Measurements from ENCODE around the gene MSANTD1. TPM values are rescaled to one million over a fixed set of nuclear protein-coding genes. Genes with fewer than 3 reads are reported as not detected.
"Not testable (repeated sequence)": the region's sequence is repeated elsewhere in the genome, so short reads cannot be mapped to it uniquely, and the experiment has no call there.

MSANTD1 gene
- total RNA-seq, 1 donor from 2014 or later = 0.48 TPM

DNA sequence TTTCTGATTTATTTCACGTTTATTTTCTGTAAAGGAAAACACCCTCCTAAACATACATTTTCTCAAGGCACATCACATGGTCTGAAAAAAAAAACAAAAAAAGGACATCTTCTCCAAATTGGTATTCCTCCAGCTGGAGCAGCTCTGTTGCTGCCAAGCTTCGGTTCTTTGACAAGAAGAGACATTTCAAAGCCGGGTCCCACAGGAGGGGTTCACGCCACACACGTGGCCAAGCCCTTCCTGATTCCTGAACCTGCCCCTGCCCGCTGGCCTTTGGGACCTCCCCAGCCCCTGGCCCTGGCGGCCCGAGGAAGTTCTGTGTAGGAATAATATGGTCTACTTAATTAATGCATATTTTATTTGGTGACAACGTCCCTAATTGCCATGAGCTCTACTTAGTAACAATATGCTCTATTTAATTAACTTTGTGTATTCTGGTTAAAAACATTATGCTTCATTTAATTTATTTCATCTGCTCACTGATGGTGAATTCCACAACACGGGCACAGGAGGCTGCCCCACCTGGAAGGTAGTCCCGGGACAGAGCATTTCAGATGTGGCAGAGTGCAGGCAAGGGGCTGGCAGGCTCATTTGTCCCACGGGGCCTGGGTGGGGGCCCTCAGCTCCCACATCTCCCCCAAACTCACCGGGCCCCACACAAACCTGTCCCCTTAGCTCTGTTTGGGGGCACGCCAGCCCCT, 38.5 kb downstream of the MSANTD1 start:
- no peak for DNase-seq (ENCODE audit: low read depth)

DNA sequence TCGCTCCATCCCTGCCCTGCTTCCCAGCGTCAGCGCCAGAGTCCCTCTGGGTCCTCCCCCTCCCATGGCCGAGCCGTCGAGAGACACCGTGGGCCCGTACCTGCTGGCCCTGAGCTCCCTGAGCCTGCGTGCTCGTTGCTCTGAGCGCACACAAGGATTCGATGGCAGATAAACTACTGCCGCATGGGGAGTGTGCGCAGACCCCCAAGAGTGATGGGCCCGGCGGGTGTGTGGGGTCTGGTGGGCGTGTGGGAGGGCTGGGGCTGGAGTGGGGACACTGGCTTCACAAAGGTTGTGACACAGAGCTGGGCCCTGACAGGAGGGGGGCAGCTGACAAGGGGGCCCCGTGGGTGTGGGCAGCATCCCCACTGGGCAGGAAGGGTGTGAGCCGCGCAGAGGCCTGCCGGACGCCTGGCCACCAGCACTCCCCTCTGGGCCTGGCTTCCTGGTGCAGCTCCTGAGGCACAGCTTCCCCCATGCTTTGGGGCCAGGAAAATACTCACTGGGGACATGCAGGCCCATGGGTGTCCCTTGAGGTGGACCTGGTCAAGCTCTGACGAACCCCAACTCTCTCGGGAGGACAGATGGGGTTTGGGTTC, 39.1 kb downstream of the MSANTD1 start:
- DNase-seq (ENCODE audit: low read depth) = no peak

DNA sequence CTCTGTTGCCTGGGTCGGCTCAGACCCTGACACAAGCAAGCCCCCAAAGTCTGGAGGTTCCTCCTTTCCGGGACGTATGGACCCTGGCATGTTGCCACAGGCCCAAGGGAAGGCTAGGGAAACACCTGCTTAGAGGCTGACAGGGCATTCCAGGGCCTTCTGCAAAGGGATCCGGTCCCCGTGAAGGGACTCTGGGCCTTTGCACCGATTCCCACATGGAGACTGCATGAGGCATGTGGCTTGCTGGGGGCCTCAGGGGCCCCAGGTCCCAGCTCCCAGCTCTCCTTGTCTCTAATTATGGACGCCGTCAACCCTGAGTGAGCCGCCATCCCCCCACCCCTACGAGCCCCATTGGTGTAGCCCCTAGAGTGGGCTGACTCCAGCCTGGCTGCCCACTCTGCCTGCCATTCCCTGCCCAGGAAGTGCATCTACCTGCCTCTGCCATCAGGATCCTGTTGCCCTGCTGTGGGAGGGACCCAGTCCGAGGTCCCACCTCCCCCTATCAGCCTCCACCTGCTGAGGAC, 39.7 kb downstream of the MSANTD1 start:
- DNase-seq (ENCODE audit: low read depth) = no peak

DNA sequence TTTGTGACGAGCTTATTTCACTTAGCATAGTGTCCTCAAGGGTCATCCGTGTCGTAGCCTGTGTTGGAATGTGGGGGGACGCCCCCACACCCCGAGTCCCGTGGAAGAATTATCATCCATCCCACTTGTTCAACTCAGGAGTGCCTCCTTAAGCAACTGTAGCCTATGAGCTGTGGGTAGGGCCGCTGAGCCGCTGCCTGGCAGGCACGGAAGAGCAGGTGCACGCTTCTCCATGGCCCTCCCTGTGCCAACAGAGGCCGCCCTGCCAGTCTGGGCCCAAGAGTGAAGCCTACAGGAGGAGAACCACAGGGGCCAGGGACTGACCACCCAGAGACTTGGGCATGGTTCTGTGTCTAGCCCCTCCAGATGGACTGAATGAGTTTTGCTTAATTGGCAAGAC, 41.5 kb downstream of the MSANTD1 start:
- DNase-seq (ENCODE audit: low read depth) = peak; percentile 29

DNA sequence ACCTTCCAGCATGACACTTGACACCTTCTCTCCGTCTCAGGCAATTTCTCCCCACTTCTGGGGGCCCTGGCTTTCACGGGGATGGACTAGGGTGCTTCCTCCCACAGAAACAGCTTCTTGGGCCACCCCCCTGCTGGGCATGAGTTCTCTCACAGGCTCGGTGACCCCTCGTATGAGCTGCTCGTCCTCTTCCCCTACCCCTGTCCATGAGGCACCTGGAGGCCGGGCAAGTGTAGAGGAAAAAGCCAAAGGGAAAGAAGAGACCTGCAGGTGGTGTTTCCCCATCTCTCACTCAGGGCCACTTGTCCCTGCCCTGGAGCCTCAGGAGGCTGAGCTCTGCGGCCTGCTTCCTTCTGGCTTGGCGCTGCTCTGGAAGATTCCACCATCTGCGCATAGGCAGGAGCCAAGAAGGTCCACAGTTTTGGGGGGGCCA, 41.9 kb downstream of the MSANTD1 start:
- no peak for DNase-seq (ENCODE audit: low read depth)

DNA sequence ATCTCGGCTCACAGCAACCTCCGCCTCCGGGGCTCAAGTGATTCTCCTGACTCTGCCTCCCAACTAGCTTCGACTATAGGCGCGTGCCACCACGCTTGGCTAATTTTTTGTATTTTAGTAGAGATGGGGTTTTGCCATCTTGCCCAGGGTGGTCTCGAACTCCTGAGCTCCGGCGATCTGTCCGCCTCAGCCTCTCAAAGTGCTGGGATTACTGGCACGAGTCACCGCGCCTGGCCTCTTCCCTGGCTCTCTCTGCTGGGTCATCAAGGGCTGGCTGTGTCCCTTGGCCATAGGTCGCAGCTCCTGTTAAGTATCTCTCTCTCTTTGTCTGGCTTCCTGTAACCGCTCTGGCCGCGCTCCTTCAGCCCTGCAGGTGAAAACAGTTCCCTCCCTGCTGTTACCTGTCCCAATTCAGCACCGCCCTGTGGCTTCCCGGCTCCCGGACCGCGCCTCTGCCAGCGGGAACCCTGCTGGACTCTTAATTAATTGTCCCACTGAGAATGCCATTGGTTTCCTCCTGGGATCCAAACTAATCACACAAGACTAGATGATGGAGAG, 42.5 kb downstream of the MSANTD1 start:
- DNase-seq (ENCODE audit: low read depth) = no peak

DNA sequence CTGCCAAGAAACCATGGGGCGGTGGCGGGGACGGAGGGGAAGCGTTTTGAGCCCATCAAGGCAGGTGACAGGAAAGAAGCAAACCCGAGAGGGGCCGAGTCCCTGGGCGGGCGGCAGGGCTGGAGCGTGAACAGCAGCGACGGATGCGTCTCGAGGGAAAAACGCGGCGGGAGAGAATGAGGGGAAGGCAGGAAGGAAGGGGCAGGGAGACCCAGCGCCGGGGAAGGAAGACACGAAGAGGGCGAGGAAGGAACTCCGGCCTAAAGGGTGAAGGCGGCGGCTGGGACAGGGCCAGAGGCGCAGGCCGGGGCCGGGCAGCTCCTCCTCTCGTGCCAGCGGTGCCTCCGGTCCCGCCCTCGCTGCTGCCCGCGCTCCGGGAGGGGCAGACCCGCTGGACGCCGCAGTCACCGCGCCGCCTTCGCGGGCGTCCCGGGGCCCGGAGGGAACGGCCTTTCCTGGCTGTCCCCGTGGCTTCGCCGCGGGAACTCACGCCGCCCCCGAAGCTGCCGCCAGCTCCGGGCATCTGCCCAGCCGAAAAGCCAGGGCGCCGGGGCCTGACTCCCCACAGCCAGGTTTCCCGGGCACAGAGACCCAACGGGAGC, 43.1 kb downstream of the MSANTD1 start:
- peak; percentile 75 for DNase-seq (ENCODE audit: low read depth)

DNA sequence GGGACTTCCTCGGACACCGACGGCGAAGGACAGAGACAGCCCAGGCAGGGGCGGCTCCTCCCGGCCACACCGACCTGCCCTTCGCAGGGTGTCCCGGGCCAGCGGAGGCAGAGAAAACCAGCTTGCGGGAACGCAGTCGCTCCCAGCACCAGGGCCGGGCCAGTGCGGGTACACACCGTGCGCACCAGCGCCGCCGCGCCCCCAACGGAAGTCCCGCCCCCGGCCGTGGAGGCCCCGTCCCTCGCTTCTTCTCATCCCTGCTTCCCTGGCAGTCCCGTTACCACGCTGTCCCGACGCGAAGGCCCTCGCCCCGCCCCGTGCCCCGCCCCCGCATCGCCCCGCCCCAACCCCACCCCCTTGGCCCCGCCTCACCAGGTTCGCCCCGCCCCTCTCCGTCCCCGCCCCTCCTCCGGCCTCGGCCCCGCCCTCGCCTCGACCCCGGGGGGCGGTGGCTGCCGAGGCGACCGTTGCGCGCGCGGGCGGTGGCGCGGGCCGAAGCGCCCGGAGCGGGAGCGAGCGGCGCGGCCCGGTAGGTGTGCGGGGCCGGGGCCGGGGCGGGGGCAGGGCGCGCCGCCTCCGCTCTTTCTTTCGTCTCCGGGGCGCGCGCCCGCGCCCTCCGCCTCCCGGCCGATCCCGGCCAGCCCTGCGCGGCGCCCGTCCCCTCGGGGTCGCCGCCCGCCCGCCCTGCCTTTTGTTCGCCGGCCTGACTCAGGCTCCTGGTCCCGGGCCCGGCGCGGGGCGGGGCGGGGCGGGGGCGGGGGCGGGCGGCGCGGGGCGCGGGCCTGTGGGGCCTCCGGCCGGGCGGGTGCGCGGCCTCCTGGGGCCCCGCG, 43.8 kb downstream of the MSANTD1 start, which contains the start of gene RGS12:
RGS12 (plus strand) TSS at position 451 of the 830 bp plus-strand sequence. CDS start 23,150 bp downstream, outside the sequence.
- peak; percentile 94 for DNase-seq (ENCODE audit: low read depth)

DNA sequence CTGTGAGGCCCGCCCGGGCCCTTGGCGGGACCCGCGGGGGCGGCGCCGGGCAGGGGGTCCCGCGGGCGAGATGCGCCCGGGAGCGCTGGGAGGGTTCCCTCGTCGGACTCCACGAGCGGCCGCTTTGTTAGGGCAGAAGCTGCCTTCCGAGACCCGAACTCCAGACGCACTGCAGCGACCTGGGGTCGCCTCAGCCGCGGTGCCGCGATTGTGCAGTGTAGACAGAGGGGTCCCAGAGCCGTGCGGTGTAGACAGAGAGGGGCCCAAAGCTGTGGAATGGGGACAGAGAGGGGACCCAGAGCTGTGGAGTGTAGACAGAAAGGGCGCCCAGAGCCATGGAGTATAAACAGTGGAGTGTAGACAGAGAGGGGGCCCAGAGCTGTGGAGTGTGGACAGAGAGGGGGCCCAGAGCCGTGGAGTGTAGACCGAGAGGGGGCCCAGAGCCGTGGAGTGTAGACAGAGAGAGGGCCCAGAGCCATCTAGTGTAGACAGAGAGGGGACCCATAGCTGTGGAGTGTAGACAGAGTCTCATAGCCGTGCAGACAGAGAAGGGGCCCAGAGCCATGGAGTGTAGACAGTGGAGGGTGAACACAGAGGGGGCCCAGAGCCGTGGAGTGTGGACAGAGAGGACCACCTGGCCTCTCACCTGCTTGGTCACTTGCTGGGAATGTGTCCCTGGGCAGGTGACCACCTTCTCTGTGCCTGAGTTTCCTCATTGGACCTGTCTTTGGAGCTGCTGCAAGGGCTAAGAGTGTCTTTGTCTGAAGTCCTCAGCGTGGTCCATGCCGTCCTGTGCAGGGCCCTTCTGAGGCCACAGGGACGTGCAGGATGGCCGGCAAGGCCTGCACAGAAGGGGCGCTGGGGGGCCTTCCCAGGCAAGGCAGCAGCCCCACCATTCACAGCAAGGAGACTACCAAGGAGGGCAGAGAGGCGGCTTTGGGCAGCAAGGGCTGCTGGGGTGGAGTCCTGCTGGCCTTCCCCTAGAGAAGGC, 44.7 kb downstream of the MSANTD1 start:
- DNase-seq (ENCODE audit: low read depth) = no peak

DNA sequence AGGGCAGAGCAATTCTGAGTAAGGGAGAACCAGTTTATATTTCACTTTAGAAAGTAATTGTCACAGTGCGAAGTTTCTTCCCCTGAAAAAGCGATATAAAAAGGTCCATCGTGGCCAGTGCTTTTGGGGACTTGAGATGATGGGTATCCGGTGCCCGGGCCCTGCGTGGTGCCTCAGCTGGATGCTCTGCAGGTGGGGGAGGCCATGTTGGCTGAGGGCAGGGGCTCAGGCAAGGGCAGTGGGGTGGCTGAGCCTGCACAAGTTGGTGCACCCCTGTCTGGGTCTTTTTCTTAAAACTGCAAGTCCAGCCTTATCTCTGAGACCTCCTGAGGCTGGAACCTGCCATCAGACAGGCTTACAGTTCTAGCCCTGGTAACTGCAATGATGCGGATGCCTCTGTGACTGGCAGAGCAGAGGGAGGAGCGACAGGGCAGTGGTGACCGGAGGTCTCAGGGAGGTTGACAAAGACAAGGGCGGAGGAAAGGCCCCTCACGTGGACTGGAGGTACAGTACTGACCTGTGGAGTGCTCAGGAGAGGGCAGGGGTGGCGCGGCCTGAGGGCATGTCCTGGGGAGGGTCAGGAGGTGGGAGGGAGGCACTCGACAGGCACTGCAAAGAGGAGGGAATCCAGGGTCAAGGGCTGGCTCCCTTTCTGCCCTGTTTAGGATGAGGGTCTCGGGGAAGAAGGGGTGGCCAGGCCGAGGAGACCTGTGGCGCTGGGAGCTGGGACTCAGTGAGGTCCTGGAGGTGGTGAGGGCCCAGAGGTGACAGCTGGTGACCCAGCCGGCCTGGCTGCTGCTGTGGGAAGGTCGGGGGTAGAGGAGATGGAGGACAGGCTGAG, 45.7 kb downstream of the MSANTD1 start:
- no peak for DNase-seq (ENCODE audit: low read depth)

DNA sequence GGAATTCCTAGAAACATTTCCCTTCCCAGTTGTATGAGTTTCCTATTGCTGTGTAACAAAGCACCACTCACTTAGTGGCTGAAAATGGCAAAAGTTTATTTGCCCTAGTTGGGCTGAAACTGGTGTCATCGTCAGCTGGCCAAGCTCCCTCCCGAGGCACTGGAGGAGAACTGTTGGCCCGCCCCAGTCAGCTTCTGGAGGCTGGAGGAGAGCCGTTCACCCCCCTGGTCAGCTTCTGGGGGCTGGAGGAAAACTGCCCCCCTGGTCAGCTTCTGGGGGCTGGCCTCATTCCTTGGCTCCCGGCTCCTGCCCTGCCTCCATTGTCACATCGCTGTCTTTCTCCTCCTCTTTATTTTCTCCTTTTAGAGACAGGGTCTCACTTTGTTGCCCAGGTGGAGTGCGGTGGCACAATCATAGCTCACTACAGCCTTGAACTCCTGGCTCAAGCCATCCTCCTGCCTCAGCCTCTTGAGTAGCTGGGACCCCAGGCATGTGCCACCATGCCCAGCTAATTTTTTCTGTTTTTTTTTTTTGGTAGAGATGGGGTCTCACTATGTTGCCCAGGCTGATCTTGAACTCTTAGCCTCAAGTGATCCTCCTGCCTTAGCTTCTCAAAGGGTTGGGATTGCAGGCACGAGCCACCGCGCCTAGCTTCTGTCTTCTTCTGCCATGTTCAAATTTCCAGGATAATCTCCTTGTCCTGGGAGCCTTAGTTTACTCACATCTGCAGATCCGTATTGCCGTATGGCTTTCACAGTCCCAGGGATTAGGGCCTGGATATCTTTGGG, 47.1 kb downstream of the MSANTD1 start:
- no peak for DNase-seq (ENCODE audit: low read depth)

DNA sequence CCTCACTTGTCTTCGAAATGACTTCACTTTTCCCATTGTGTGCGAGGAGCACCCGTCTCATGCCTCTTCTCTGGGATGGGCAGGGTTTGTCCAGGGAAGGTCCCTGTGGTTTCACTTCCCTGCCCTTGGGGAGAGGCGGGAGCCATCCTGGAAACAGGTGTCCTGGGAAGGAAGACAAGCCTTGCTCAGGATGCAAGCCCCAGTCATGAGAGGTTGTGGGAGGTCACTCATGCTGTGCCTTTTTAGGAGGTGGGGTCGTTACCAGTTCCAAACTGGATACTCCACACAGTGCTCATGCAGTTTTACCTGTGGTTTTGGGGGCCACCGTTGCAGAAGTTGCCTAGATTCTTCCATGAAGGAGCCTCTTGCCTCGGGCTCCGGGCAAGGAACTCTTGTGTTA, 47.7 kb downstream of the MSANTD1 start:
- DNase-seq (ENCODE audit: low read depth) = peak; percentile 70

DNA sequence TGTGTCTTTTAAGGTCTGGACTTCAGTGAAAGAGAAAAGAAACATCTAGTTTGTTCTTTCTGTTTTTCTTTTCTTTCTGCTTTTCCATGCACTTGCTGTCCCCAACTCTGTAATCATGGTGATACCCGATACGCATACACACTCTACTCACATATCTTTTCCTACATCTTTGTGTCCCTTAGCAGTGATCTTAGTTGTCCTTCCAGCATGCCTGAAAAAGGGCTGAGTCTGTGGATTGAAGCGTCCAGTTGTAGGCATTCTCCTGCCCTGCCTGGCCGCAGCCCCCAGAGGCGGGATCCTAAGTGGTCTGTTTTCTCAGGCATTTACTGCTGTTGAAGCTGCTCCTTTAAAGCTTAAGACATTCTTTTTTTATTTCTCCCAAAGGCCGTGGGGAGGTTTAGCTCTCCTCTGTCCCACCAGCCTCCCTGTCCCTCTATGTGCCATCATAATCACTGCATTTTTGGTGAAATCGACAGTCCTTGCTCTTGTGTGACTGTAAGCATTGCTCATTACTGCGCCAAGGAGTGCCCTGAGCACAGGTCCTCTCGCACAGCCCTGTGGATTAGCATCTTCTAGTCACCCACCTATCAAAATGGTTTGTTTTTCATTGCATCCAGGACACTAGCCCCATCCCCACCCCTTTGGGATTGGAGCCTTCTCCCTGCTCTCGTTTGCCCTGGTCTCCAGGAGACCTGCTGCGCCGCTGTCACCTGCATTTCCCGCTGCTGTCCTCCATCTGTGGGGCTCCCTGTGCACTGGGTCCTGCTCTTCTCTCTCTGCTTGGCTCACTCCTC, 48.3 kb downstream of the MSANTD1 start:
- DNase-seq (ENCODE audit: low read depth) = no peak

DNA sequence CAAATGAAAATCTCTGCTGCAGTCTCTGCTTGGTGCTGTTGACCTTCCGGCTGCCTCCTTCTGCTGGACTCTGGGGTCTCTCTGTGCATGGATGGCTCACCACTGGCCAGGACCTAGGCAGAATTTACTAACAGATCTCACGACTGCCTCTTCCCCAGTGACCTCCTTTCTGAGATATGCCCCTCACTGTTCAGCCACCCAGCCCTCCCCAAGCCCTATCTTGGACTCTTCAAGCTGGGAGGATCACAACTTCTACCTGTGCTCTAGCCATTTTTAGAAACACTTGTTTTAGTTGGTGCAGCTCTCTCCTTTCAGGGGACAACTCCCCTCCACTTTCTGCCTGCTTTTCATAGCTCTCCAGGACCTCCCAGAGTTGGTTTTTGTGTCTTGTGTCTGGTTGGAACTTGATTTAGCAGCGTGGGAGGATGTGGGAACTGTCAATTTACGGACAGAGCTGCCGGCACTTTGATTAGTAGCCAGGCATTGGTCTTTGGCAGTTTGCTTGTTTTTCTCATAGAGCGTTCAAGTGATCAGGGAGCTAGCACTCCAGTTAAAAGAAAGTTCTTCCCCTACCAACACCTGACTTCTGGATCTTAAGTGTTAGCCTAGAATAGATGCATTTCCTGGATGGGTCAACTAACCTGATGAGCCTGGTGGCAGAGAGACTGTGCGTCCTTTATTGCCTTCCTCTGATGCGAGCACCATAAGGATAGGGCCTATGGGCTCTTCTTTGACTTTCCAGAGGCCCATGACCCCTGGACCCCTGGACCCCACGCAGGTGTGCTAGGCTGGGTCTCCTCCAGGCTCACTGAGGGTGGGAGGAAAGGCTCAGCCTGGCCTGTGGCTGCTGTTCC, 50.4 kb downstream of the MSANTD1 start:
- no peak for DNase-seq (ENCODE audit: low read depth)

DNA sequence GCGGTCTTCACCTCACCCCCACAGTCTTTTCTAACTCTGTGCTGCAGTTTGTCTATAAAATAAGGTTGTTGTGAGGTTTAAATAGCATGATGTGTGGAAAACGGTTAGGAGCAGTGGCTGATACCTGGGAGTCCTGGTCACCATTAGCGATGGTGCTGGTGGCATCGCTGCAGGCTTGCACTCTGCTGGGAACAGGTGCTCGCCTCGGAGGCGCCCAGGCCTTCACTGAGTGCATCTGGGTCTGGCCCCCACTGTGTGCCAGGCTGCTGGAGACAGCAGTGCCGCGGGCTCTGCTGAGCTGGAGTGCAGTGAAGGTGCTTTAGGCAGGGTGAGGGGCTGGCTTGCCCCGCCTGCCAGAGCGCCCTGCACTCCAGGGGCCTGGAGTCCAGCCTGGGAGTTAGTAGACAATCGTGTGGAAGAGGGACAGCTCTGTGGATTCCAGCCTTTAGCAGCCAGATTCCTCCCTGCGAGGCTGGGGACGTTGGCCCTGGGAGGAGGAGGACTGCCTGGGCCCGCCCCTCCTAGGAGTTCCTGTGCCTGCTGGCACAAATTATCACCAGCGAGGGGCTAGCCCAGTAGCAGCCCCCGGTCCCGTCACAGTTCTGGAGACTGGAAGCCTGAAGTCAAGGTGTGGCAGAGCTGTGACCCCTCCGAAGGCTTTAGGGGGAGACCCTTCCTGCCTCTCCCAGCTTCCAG, 51.2 kb downstream of the MSANTD1 start:
- no peak for DNase-seq (ENCODE audit: low read depth)

DNA sequence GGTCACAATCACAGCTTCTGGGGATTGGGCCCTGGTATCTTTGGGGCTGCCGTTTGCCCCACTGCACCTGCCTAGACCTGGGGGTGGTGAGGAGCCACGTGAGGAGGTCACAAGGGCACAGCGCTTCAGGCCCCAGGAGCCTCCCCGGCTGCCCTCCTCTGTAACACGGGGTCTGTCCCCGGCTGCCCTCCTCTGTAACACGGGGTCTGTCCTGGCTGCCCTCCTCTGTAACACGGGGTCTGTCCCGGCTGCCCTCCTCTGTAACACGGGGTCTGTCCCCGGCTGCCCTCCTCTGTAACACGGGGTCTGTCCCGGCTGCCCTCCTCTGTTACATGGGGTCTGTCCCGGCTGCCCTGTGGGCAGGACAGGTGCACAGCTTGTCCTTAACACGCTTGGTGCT, 51.9 kb downstream of the MSANTD1 start:
- not testable (repeated sequence) for DNase-seq (ENCODE audit: low read depth)
